WTC11 (cell line): Measurements from ENCODE around the gene FOXC1. TPM values are rescaled to one million over a fixed set of nuclear protein-coding genes. Genes with fewer than 3 reads are reported as not detected.

Experiments used
- ATAC-seq: fragments of 200-7000 bp; cut with Tn5 transposase; 2 replicates; pipeline ENCODE4 v1.10.0; 2021; ENCODE audit warnings: mild to moderate bottlenecking, moderate library complexity
- CTCF ChIA-PET: fragments of 300-600 bp; sonication (Branson Sonifier 250); formaldehyde crosslinking; loops from one replicate; lab custom pipeline; 2021; ENCODE audit warnings: antibody characterized with exemption; lab: Charles Lee
- POLR2A ChIA-PET: fragments of 350-600 bp; sonication (Branson Sonifier 250); formaldehyde crosslinking; loops from one replicate; lab custom pipeline; 2021; ENCODE audit warnings: antibody characterized with exemption; lab: Charles Lee
- DNase-seq: peaks from one replicate; pipeline ENCODE4 v3.0.0; 2021; ENCODE audit warnings: low spot score
- H3K27ac Mint-ChIP-seq: 2 replicates; pipeline ENCODE4 v1.8.0; 2021; ENCODE audit warnings: mixed read lengths
- H3K27me3 Mint-ChIP-seq: 2 replicates; pipeline ENCODE4 v1.8.0; 2021; ENCODE audit warnings: low read depth, mild to moderate bottlenecking, moderate library complexity, mixed read lengths
- H3K36me3 Mint-ChIP-seq: 2 replicates; pipeline ENCODE4 v1.8.0; 2021; ENCODE audit warnings: mixed read lengths
- H3K4me1 Mint-ChIP-seq: 2 replicates; pipeline ENCODE4 v1.8.0; 2022; ENCODE audit warnings: mixed read lengths
- H3K4me3 Mint-ChIP-seq: 2 replicates; pipeline ENCODE4 v1.8.0; 2021; ENCODE audit warnings: mild to moderate bottlenecking, moderate library complexity, mixed read lengths
- H3K9me3 Mint-ChIP-seq: 2 replicates; pipeline ENCODE4 v1.8.0; 2021; ENCODE audit warnings: mixed read lengths
- ATF1 ChIP-seq: sonication (generic); formaldehyde crosslinking; IDR thresholded peaks from 2 replicates; pipeline ENCODE4 v1.8.1; 2023; ENCODE audit warnings: mild to moderate bottlenecking, moderate library complexity, missing genetic modification reagents
- ESRRA ChIP-seq: sonication (generic); formaldehyde crosslinking; IDR thresholded peaks from 2 replicates; pipeline ENCODE4 v1.8.1; 2022; ENCODE audit warnings: mild to moderate bottlenecking, missing genetic modification reagents, borderline replicate concordance
- FOXP1 ChIP-seq: sonication (generic); formaldehyde crosslinking; IDR thresholded peaks from 2 replicates; pipeline ENCODE4 v1.8.0; 2022; ENCODE audit warnings: missing genetic modification reagents, mild to moderate bottlenecking, moderate library complexity, borderline replicate concordance
- JAZF1 ChIP-seq: fragments of 250-450 bp; sonication (Bioruptor Pico); IDR thresholded peaks from 2 replicates; pipeline ENCODE4 v1.9.0; 2021; ENCODE audit warnings: moderate library complexity, mild to moderate bottlenecking, inconsistent platforms
- MYBL2 ChIP-seq: sonication (generic); formaldehyde crosslinking; IDR thresholded peaks from 2 replicates; pipeline ENCODE4 v1.8.1; 2023; ENCODE audit warnings: mild to moderate bottlenecking, moderate library complexity, missing genetic modification reagents
- NFATC4 ChIP-seq: fragments of 250-450 bp; sonication (Bioruptor Pico); IDR thresholded peaks from 2 replicates; pipeline ENCODE4 v1.9.0; 2021; ENCODE audit warnings: mild to moderate bottlenecking
- NFE2L1 ChIP-seq: sonication (generic); formaldehyde crosslinking; IDR thresholded peaks from 2 replicates; pipeline ENCODE4 v1.8.1; 2023; ENCODE audit warnings: missing genetic modification reagents
- NR1H2 ChIP-seq: sonication (generic); formaldehyde crosslinking; IDR thresholded peaks from 2 replicates; pipeline ENCODE4 v1.9.0; 2021; ENCODE audit warnings: mild to moderate bottlenecking, moderate library complexity, missing genetic modification reagents
- ZNF121 ChIP-seq: sonication (generic); formaldehyde crosslinking; IDR thresholded peaks from 2 replicates; pipeline ENCODE4 v1.8.0; 2023; ENCODE audit warnings: missing genetic modification reagents
- ZNF219 ChIP-seq: sonication (generic); formaldehyde crosslinking; IDR thresholded peaks from 2 replicates; pipeline ENCODE4 v1.8.0; 2023; ENCODE audit warnings: missing genetic modification reagents, mild to moderate bottlenecking, borderline replicate concordance
- total RNA-seq: library from RNA; stranded (reverse); gene quantifications from 3 replicates; pipeline ENCODE4 v1.2.3, GENCODE V29; 2021
- TF ChIP-seq, protein P1 (sequence below): fragments of 250-450 bp; sonication (Bioruptor Pico); IDR thresholded peaks from 2 replicates; pipeline ENCODE4 v1.9.0; 2021; ENCODE audit warnings: mild to moderate bottlenecking, borderline replicate concordance
- TF ChIP-seq, protein P2 (sequence below): fragments of 250-450 bp; sonication (Bioruptor Pico); IDR thresholded peaks from 2 replicates; pipeline ENCODE4 v2.1.2; 2022; ENCODE audit warnings: mild to moderate bottlenecking, moderate library complexity
- TF ChIP-seq, protein P3 (sequence below): sonication (generic); formaldehyde crosslinking; conservative IDR thresholded peaks from 2 replicates; pipeline ENCODE4 v1.8.1; 2022; ENCODE audit warnings: mild to moderate bottlenecking, missing genetic modification reagents
- TF ChIP-seq, protein P4 (sequence below): sonication (generic); formaldehyde crosslinking; IDR thresholded peaks from 2 replicates; pipeline ENCODE4 v1.8.0; 2023; ENCODE audit warnings: missing genetic modification reagents, mild to moderate bottlenecking, borderline replicate concordance
- TF ChIP-seq, protein P5 (sequence below): sonication (generic); formaldehyde crosslinking; IDR thresholded peaks from 2 replicates; pipeline ENCODE4 v1.8.1; 2022; ENCODE audit warnings: missing genetic modification reagents, borderline replicate concordance
- TF ChIP-seq, protein P6 (sequence below): sonication (generic); formaldehyde crosslinking; conservative IDR thresholded peaks from 2 replicates; pipeline ENCODE4 v1.8.1; 2023; ENCODE audit warnings: mild to moderate bottlenecking, low read depth, missing genetic modification reagents, moderate library complexity

The FOXC1 gene
- total RNA-seq, 1 experiment from 2014 or later = 10.7 TPM

DNA sequence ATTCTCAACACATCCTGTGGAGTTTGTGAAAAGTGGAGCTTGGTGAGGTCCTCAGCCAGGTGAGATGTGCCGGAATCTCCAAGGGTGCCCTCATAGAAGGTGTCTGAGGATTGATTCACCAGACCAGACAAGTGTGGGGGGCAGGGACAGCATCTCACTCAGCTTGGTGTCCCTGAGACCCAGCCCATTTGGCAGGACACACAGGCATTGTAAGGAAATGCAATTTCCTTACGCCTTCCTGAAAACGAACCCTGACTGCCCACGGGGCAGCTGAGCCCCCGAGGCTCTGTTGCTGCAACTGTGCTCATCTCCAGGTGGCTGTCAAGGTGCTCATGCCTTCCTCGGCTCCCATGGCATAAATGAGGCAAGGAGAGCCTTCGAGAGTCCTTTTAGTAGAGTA is 33.4 kb downstream of the FOXC1 start:
- Mint-ChIP-seq H3K36me3 (no peaks in the 10 kb centered on the region), H3K27ac (no peak overlapping the region), H3K4me3 (no peak overlapping the region), H3K4me1 (peaks cover 18% of the 10 kb centered on the region), H3K27me3 (no peaks in the 10 kb centered on the region; the same call in 1 of the 2 replicates)
- ATAC-seq (no peak), DNase-seq (no peak)
- POLR2A ChIA-PET = no interaction called here
- TF ChIP-seq NR1H2 (CRISPR knock-in tag) (no peak), ATF1 (CRISPR knock-in tag) (no peak), ZNF121 (CRISPR knock-in tag) (no peak), FOXP1 (no peak), NFATC4 (CRISPR knock-in tag) (no peak), MYBL2 (no peak), NFE2L1 (no peak)
- TF ChIP-seq, protein P1, sequence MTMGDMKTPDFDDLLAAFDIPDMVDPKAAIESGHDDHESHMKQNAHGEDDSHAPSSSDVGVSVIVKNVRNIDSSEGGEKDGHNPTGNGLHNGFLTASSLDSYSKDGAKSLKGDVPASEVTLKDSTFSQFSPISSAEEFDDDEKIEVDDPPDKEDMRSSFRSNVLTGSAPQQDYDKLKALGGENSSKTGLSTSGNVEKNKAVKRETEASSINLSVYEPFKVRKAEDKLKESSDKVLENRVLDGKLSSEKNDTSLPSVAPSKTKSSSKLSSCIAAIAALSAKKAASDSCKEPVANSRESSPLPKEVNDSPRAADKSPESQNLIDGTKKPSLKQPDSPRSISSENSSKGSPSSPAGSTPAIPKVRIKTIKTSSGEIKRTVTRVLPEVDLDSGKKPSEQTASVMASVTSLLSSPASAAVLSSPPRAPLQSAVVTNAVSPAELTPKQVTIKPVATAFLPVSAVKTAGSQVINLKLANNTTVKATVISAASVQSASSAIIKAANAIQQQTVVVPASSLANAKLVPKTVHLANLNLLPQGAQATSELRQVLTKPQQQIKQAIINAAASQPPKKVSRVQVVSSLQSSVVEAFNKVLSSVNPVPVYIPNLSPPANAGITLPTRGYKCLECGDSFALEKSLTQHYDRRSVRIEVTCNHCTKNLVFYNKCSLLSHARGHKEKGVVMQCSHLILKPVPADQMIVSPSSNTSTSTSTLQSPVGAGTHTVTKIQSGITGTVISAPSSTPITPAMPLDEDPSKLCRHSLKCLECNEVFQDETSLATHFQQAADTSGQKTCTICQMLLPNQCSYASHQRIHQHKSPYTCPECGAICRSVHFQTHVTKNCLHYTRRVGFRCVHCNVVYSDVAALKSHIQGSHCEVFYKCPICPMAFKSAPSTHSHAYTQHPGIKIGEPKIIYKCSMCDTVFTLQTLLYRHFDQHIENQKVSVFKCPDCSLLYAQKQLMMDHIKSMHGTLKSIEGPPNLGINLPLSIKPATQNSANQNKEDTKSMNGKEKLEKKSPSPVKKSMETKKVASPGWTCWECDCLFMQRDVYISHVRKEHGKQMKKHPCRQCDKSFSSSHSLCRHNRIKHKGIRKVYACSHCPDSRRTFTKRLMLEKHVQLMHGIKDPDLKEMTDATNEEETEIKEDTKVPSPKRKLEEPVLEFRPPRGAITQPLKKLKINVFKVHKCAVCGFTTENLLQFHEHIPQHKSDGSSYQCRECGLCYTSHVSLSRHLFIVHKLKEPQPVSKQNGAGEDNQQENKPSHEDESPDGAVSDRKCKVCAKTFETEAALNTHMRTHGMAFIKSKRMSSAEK = no peak
- TF ChIP-seq, protein P2, sequence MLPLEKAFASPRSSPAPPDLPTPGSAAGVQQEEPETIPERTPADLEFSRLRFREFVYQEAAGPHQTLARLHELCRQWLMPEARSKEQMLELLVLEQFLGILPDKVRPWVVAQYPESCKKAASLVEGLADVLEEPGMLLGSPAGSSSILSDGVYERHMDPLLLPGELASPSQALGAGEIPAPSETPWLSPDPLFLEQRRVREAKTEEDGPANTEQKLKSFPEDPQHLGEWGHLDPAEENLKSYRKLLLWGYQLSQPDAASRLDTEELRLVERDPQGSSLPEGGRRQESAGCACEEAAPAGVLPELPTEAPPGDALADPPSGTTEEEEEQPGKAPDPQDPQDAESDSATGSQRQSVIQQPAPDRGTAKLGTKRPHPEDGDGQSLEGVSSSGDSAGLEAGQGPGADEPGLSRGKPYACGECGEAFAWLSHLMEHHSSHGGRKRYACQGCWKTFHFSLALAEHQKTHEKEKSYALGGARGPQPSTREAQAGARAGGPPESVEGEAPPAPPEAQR = no peak
- TF ChIP-seq, protein P3, sequence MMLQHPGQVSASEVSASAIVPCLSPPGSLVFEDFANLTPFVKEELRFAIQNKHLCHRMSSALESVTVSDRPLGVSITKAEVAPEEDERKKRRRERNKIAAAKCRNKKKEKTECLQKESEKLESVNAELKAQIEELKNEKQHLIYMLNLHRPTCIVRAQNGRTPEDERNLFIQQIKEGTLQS (CRISPR knock-in tag) = no peak
- TF ChIP-seq, all 79 proteins: peak for 0
- CTCF ChIA-PET = interaction anchor here (1.0 to 1.6 kb wide), 2 partner anchors 19 to 44 kb away, joined by 3 to 4 read pairs; no protein-coding TSS in a partner anchor
- H3K9me3 Mint-ChIP-seq = no peaks in the 10 kb centered on the region

DNA sequence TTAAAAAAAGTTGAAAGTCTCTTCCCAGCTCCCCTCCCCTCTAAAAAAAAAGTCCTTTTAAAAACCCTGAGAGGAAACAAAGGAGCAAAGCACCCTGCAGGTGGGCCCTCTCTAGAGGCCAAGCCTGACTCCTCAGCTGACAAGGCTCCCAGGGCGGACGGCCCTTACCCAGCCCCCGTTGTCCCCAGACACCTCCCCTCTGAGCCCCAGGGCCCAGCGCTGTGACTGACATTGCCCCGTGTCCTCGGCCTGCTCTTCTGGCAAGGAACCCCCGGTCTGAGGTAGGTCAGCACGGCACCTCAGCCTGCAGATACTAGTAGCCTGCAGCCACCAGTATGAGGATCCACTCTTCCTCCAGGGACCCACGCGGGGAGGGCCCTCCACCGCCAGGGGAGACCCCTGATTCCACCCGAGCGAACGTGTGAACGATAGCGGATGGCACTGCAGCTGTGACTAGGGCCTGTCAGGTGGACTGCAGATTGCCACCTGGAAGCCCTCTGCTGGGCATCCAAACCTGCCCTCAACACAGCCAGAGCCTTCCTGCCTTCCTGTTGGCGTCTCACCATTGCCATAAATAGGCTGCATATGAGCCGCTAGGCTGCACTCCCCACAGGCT is 34.2 kb downstream of the FOXC1 start:
- ATAC-seq (peak; percentile 30), DNase-seq (no peak)
- no peaks in the 10 kb centered on the region; the same call in 1 of the 2 replicates for H3K27me3 Mint-ChIP-seq
- TF ChIP-seq, protein P4, sequence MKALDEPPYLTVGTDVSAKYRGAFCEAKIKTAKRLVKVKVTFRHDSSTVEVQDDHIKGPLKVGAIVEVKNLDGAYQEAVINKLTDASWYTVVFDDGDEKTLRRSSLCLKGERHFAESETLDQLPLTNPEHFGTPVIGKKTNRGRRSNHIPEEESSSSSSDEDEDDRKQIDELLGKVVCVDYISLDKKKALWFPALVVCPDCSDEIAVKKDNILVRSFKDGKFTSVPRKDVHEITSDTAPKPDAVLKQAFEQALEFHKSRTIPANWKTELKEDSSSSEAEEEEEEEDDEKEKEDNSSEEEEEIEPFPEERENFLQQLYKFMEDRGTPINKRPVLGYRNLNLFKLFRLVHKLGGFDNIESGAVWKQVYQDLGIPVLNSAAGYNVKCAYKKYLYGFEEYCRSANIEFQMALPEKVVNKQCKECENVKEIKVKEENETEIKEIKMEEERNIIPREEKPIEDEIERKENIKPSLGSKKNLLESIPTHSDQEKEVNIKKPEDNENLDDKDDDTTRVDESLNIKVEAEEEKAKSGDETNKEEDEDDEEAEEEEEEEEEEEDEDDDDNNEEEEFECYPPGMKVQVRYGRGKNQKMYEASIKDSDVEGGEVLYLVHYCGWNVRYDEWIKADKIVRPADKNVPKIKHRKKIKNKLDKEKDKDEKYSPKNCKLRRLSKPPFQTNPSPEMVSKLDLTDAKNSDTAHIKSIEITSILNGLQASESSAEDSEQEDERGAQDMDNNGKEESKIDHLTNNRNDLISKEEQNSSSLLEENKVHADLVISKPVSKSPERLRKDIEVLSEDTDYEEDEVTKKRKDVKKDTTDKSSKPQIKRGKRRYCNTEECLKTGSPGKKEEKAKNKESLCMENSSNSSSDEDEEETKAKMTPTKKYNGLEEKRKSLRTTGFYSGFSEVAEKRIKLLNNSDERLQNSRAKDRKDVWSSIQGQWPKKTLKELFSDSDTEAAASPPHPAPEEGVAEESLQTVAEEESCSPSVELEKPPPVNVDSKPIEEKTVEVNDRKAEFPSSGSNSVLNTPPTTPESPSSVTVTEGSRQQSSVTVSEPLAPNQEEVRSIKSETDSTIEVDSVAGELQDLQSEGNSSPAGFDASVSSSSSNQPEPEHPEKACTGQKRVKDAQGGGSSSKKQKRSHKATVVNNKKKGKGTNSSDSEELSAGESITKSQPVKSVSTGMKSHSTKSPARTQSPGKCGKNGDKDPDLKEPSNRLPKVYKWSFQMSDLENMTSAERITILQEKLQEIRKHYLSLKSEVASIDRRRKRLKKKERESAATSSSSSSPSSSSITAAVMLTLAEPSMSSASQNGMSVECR (CRISPR knock-in tag) = no peak
- TF ChIP-seq ESRRA (no peak), JAZF1 (CRISPR knock-in tag) (no peak), ZNF219 (CRISPR knock-in tag) (no peak)
- TF ChIP-seq, protein P5, sequence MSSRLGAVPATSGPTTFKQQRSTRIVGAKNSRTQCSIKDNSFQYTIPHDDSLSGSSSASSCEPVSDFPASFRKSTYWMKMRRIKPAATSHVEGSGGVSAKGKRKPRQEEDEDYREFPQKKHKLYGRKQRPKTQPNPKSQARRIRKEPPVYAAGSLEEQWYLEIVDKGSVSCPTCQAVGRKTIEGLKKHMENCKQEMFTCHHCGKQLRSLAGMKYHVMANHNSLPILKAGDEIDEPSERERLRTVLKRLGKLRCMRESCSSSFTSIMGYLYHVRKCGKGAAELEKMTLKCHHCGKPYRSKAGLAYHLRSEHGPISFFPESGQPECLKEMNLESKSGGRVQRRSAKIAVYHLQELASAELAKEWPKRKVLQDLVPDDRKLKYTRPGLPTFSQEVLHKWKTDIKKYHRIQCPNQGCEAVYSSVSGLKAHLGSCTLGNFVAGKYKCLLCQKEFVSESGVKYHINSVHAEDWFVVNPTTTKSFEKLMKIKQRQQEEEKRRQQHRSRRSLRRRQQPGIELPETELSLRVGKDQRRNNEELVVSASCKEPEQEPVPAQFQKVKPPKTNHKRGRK = no peak
- TF ChIP-seq, protein P6, sequence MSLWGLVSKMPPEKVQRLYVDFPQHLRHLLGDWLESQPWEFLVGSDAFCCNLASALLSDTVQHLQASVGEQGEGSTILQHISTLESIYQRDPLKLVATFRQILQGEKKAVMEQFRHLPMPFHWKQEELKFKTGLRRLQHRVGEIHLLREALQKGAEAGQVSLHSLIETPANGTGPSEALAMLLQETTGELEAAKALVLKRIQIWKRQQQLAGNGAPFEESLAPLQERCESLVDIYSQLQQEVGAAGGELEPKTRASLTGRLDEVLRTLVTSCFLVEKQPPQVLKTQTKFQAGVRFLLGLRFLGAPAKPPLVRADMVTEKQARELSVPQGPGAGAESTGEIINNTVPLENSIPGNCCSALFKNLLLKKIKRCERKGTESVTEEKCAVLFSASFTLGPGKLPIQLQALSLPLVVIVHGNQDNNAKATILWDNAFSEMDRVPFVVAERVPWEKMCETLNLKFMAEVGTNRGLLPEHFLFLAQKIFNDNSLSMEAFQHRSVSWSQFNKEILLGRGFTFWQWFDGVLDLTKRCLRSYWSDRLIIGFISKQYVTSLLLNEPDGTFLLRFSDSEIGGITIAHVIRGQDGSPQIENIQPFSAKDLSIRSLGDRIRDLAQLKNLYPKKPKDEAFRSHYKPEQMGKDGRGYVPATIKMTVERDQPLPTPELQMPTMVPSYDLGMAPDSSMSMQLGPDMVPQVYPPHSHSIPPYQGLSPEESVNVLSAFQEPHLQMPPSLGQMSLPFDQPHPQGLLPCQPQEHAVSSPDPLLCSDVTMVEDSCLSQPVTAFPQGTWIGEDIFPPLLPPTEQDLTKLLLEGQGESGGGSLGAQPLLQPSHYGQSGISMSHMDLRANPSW = no peak
- ChIA-PET POLR2A (no interaction called here), CTCF (interaction anchor here (1.0 to 1.6 kb wide), 2 partner anchors 20 to 43 kb away, joined by 3 to 4 read pairs; no protein-coding TSS in a partner anchor)
- no peaks in the 10 kb centered on the region for H3K36me3 Mint-ChIP-seq
- H3K4me3 Mint-ChIP-seq = no peak overlapping the region
- H3K27ac Mint-ChIP-seq = no peak overlapping the region
- H3K9me3 Mint-ChIP-seq = no peaks in the 10 kb centered on the region
- peaks cover 18% of the 10 kb centered on the region for H3K4me1 Mint-ChIP-seq
